GM18861 (cell line): ENCODE results near the gene SENP7.
A peak's percentile ranks its signal among the peaks of the same experiment; 100 is the strongest.
"Not testable (repeated sequence)": the region's sequence is repeated elsewhere in the genome, so short reads cannot be mapped to it uniquely, and the experiment has no call there.

ENCODE experiments used
- ATAC-seq: cut with Tn5 transposase; IDR thresholded peaks from one replicate; pipeline ENCODE4 v1.9.1; 2021; ENCODE audit not compliant: unreplicated experiment

SENP7 gene

GRCh38 chr3:101454629-101455028, 58.4 kb downstream of the SENP7 start:
- no peak for ATAC-seq

- no peak for ATAC-seq
Observed at GRCh38 chr3:101453961-101454360, 59.1 kb downstream of the SENP7 start.

- ATAC-seq, result not testable (repeated sequence)
Observed at GRCh38 chr3:101438641-101439040, 74.4 kb downstream of the SENP7 start.

GRCh38 chr3:101433652-101434051, 79.4 kb downstream of the SENP7 start:
- no peak for ATAC-seq

- ATAC-seq, result no peak
Observed at GRCh38 chr3:101423984-101424888, 88.8 kb downstream of the SENP7 start.

GRCh38 chr3:101418851-101419250, 94.2 kb downstream of the SENP7 start:
- ATAC-seq, result no peak

GRCh38 chr3:101414121-101414520, 98.9 kb downstream of the SENP7 start:
- no peak for ATAC-seq

- no peak for ATAC-seq
Observed at GRCh38 chr3:101413656-101414055, 99.4 kb downstream of the SENP7 start.

- no peak for ATAC-seq
Observed at GRCh38 chr3:101391413-101391950, 121.5 kb downstream of the SENP7 start.

GRCh38 chr3:101388706-101389105, 124.3 kb downstream of the SENP7 start:
- ATAC-seq, result no peak

- no peak for ATAC-seq
Observed at GRCh38 chr3:101387351-101387750, 125.7 kb downstream of the SENP7 start.

- no peak for ATAC-seq
Observed at GRCh38 chr3:101384426-101384825, 128.6 kb downstream of the SENP7 start.

GRCh38 chr3:101383656-101384055, 129.4 kb downstream of the SENP7 start:
- no peak for ATAC-seq

- ATAC-seq, result no peak
Observed at GRCh38 chr3:101383156-101383575, 129.8 kb downstream of the SENP7 start.

GRCh38 chr3:101381809-101382208, 131.2 kb downstream of the SENP7 start:
- ATAC-seq, result no peak

- ATAC-seq, result peak; percentile 97
Observed at GRCh38 chr3:101379658-101380376, 133.2 kb downstream of the SENP7 start.

- no peak for ATAC-seq
Observed at GRCh38 chr3:101377796-101378195, 135.2 kb downstream of the SENP7 start.

GRCh38 chr3:101377209-101377608, 135.8 kb downstream of the SENP7 start:
- no peak for ATAC-seq

GRCh38 chr3:101375586-101375985, 137.4 kb downstream of the SENP7 start:
- ATAC-seq, result no peak

GRCh38 chr3:101362406-101362805, 150.6 kb downstream of the SENP7 start:
- no peak for ATAC-seq

- ATAC-seq, result no peak
Observed at GRCh38 chr3:101351829-101352228, 161.2 kb downstream of the SENP7 start.

GRCh38 chr3:101340591-101340990, 172.4 kb downstream of the SENP7 start:
- no peak for ATAC-seq
